ENCODE measurements around the gene ST6GALNAC3.
"Not testable (repeated sequence)": the region's sequence is repeated elsewhere in the genome, so short reads cannot be mapped to it uniquely, and the experiment has no call there.

The ST6GALNAC3 gene

GRCh38 chr1:76084685-76085084 lies 10.1 kb downstream of the ST6GALNAC3 start:
- H3K4me1 ChIP-seq (ENCODE audit: control insufficient read depth, insufficient read depth, low read length) = peaks cover 12% of the 10 kb centered on the region
- no peaks in the 10 kb centered on the region for H3K9me3 ChIP-seq (ENCODE audit: control insufficient read depth, low read length)
- H3K4me3 ChIP-seq (ENCODE audit: insufficient read depth, low read depth, low read length) = no peak overlapping the region
- H3K36me3 ChIP-seq (ENCODE audit: control insufficient read depth, insufficient read depth, low read length) = no peaks in the 10 kb centered on the region
- no peak overlapping the region for H3K27ac ChIP-seq (ENCODE audit: insufficient read depth, low read depth, low read length, poor library complexity, severe bottlenecking)
- WGBS, 2 experiments = 89 to 96% methylated on average over 2 to 3 of the region's 3 CpGs
- H3K27me3 ChIP-seq (ENCODE audit: control insufficient read depth, insufficient read depth, low read length, poor library complexity, severe bottlenecking) = no peaks in the 10 kb centered on the region

DNA sequence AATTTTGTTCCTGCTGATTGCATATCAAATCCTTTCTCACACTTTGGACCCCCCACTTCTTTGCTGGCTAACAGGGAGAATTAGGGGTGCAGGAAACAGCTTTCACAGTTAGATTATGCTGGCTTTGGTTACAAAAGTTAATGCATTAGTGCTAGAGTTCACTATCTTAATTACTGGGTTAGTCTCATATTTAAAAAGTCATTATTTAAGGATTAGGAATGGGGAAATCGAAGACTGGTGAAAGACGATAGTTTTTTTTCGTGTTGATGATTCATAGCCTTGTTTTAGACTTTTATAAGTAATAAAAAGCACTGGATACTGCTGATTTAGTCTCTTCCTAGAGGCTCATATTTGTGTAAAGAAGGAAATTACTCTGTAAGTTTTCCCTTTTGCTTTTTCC lies 11.6 kb downstream of the ST6GALNAC3 start:
- Histone ChIP-seq H3K4me3 (ENCODE audit: insufficient read depth, low read depth, low read length) (no peak overlapping the region), H3K27ac (ENCODE audit: insufficient read depth, low read depth, low read length, poor library complexity, severe bottlenecking) (no peak overlapping the region), H3K36me3 (ENCODE audit: control insufficient read depth, insufficient read depth, low read length) (no peaks in the 10 kb centered on the region), H3K27me3 (ENCODE audit: control insufficient read depth, insufficient read depth, low read length, poor library complexity, severe bottlenecking) (no peaks in the 10 kb centered on the region), H3K4me1 (ENCODE audit: control insufficient read depth, insufficient read depth, low read length) (peaks cover 12% of the 10 kb centered on the region), H3K9me3 (ENCODE audit: control insufficient read depth, low read length) (no peaks in the 10 kb centered on the region)
- 99 to 100% methylated on average over 2 to 3 of the region's 3 CpGs for WGBS, 2 experiments

DNA sequence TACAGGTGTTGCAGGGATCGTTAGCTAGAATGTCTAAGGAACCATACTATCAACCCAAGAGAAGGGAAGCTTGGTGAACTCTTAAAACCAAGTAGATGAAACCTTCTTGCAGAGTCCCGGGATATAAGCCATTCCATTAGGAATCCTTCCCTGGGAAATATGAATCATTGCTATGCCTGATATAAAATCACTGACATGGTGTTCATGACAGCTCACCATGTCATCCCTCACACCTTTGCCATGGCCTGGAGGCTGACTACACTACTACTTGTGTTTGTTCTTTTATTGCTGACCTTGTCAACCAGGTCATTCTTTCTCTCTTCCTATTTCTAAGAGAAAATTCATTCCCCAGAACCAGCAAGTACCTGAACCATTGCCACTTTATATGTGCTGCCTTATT lies 12.1 kb downstream of the ST6GALNAC3 start:
- peaks cover 12% of the 10 kb centered on the region for H3K4me1 ChIP-seq (ENCODE audit: control insufficient read depth, insufficient read depth, low read length)
- WGBS, 2 experiments = 93 to 94% methylated on average over 2 of the region's 2 CpGs

GRCh38 chr1:76090283-76091203 lies 16.0 kb downstream of the ST6GALNAC3 start:
- 93 to 94% methylated on average over 7 of the region's 7 CpGs for WGBS, 2 experiments
- Histone ChIP-seq H3K9me3 (ENCODE audit: control insufficient read depth, low read length) (no peaks in the 10 kb centered on the region), H3K27me3 (ENCODE audit: control insufficient read depth, insufficient read depth, low read length, poor library complexity, severe bottlenecking) (no peaks in the 10 kb centered on the region), H3K36me3 (ENCODE audit: control insufficient read depth, insufficient read depth, low read length) (no peaks in the 10 kb centered on the region), H3K4me3 (ENCODE audit: insufficient read depth, low read depth, low read length) (no peak overlapping the region), H3K4me1 (ENCODE audit: control insufficient read depth, insufficient read depth, low read length) (no peaks in the 10 kb centered on the region), H3K27ac (ENCODE audit: insufficient read depth, low read depth, low read length, poor library complexity, severe bottlenecking) (no peak overlapping the region)

More for the DNA sequence above, 12.1 kb downstream of the ST6GALNAC3 start:
- Histone ChIP-seq H3K36me3 (ENCODE audit: control insufficient read depth, insufficient read depth, low read length) (no peaks in the 10 kb centered on the region), H3K27ac (ENCODE audit: insufficient read depth, low read depth, low read length, poor library complexity, severe bottlenecking) (no peak overlapping the region), H3K4me3 (ENCODE audit: insufficient read depth, low read depth, low read length) (no peak overlapping the region), H3K9me3 (ENCODE audit: control insufficient read depth, low read length) (no peaks in the 10 kb centered on the region), H3K27me3 (ENCODE audit: control insufficient read depth, insufficient read depth, low read length, poor library complexity, severe bottlenecking) (no peaks in the 10 kb centered on the region)

DNA sequence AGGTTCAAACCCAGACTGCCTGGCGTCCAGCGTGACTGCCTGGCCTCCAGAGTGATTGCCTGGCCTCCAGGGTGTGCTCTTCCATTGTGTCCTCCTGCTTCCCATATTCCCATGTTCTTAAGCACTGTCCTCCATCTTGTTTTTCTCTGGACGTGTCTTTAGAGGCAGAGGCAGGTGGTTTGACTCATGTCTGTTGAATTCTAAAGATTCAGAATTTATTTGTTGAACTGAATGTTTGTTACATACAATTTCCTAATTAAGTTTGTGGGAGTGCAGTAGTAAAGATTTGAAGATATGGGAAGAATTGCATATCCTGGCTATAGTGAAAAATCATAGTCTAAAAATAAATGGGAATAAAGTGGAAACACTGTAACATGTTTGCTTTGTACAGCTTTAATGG lies 18.3 kb downstream of the ST6GALNAC3 start:
- Histone ChIP-seq H3K27ac (ENCODE audit: insufficient read depth, low read depth, low read length, poor library complexity, severe bottlenecking) (no peak overlapping the region), H3K27me3 (ENCODE audit: control insufficient read depth, insufficient read depth, low read length, poor library complexity, severe bottlenecking) (no peaks in the 10 kb centered on the region), H3K4me1 (ENCODE audit: control insufficient read depth, insufficient read depth, low read length) (no peaks in the 10 kb centered on the region), H3K36me3 (ENCODE audit: control insufficient read depth, insufficient read depth, low read length) (no peaks in the 10 kb centered on the region), H3K9me3 (ENCODE audit: control insufficient read depth, low read length) (no peaks in the 10 kb centered on the region), H3K4me3 (ENCODE audit: insufficient read depth, low read depth, low read length) (no peak overlapping the region)
- 96 to 97% methylated on average over 2 to 3 of the region's 3 CpGs for WGBS, 2 experiments

GRCh38 chr1:76093522-76094312 lies 19.2 kb downstream of the ST6GALNAC3 start:
- H3K4me1 ChIP-seq (ENCODE audit: control insufficient read depth, insufficient read depth, low read length) = no peaks in the 10 kb centered on the region
- no peak overlapping the region for H3K4me3 ChIP-seq (ENCODE audit: insufficient read depth, low read depth, low read length)
- H3K27me3 ChIP-seq (ENCODE audit: control insufficient read depth, insufficient read depth, low read length, poor library complexity, severe bottlenecking) = no peaks in the 10 kb centered on the region
- H3K27ac ChIP-seq (ENCODE audit: insufficient read depth, low read depth, low read length, poor library complexity, severe bottlenecking) = no peak overlapping the region
- 89 to 92% methylated on average over 8 of the region's 8 CpGs for WGBS, 2 experiments
- no peaks in the 10 kb centered on the region for H3K36me3 ChIP-seq (ENCODE audit: control insufficient read depth, insufficient read depth, low read length)
- no peaks in the 10 kb centered on the region for H3K9me3 ChIP-seq (ENCODE audit: control insufficient read depth, low read length)

DNA sequence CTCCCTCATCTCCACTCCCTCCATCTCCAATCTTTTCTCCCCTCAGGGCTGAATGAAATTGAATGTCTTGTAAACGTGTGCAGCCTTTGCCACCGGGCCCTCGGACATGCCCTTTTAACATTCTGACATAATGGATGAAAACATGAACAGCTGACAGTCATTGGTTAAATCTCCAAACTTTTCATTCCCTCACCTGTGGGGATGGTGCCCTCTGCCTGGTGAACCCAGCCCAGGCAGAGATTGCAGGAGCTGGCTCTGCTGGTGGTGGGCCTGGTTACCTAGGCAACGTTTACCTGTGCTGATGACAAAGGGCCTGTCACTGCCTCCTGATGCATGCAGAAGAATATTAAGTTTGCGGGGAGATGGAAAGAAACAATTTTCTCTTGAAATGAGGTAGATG lies 21.3 kb downstream of the ST6GALNAC3 start:
- Histone ChIP-seq H3K4me3 (ENCODE audit: insufficient read depth, low read depth, low read length) (no peak overlapping the region), H3K27me3 (ENCODE audit: control insufficient read depth, insufficient read depth, low read length, poor library complexity, severe bottlenecking) (no peaks in the 10 kb centered on the region), H3K9me3 (ENCODE audit: control insufficient read depth, low read length) (no peaks in the 10 kb centered on the region), H3K36me3 (ENCODE audit: control insufficient read depth, insufficient read depth, low read length) (no peaks in the 10 kb centered on the region), H3K4me1 (ENCODE audit: control insufficient read depth, insufficient read depth, low read length) (no peaks in the 10 kb centered on the region), H3K27ac (ENCODE audit: insufficient read depth, low read depth, low read length, poor library complexity, severe bottlenecking) (no peak overlapping the region)
- 82 to 89% methylated on average over 5 of the region's 5 CpGs for WGBS, 2 experiments

DNA sequence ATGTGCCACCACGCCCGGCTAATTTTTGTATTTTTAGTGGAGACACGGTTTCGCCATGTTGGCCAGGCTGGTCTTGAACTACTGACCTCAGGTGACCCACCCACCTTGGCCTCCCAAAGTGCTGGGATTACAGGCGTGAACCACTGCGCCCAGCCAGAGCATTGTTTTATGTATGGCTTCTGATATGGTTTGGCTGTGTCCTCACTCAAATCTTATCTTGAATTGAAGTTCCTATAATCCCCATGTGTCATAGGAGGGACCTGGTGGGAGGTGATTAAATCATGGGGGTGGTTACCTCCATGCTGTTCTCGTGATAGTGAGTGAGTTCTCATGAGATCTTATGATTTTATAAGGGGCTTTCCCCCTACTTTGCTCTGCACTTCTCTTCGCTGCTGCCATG lies 22.5 kb downstream of the ST6GALNAC3 start:
- not testable (repeated sequence) for H3K27ac ChIP-seq (ENCODE audit: insufficient read depth, low read depth, low read length, poor library complexity, severe bottlenecking); H3K27me3 ChIP-seq (ENCODE audit: control insufficient read depth, insufficient read depth, low read length, poor library complexity, severe bottlenecking); H3K4me1 ChIP-seq (ENCODE audit: control insufficient read depth, insufficient read depth, low read length); H3K36me3 ChIP-seq (ENCODE audit: control insufficient read depth, insufficient read depth, low read length); H3K4me3 ChIP-seq (ENCODE audit: insufficient read depth, low read depth, low read length); H3K9me3 ChIP-seq (ENCODE audit: control insufficient read depth, low read length)
- WGBS, 2 experiments = 93 to 95% methylated on average over 8 of the region's 8 CpGs

- 100% methylated on average over 2 of the region's 3 CpGs for WGBS, 2 experiments
- no peaks in the 10 kb centered on the region for H3K9me3 ChIP-seq (ENCODE audit: control insufficient read depth, low read length)
- no peak overlapping the region for H3K4me3 ChIP-seq (ENCODE audit: insufficient read depth, low read depth, low read length)
- no peak overlapping the region for H3K27ac ChIP-seq (ENCODE audit: insufficient read depth, low read depth, low read length, poor library complexity, severe bottlenecking)
- no peaks in the 10 kb centered on the region for H3K27me3 ChIP-seq (ENCODE audit: control insufficient read depth, insufficient read depth, low read length, poor library complexity, severe bottlenecking)
- H3K4me1 ChIP-seq (ENCODE audit: control insufficient read depth, insufficient read depth, low read length) = no peaks in the 10 kb centered on the region
- no peaks in the 10 kb centered on the region for H3K36me3 ChIP-seq (ENCODE audit: control insufficient read depth, insufficient read depth, low read length)
Observed at GRCh38 chr1:76098845-76099244, 24.3 kb downstream of the ST6GALNAC3 start.

- H3K27ac ChIP-seq (ENCODE audit: insufficient read depth, low read depth, low read length, poor library complexity, severe bottlenecking) = no peak overlapping the region
- H3K9me3 ChIP-seq (ENCODE audit: control insufficient read depth, low read length) = no peaks in the 10 kb centered on the region
- no peaks in the 10 kb centered on the region for H3K27me3 ChIP-seq (ENCODE audit: control insufficient read depth, insufficient read depth, low read length, poor library complexity, severe bottlenecking)
- H3K4me3 ChIP-seq (ENCODE audit: insufficient read depth, low read depth, low read length) = no peak overlapping the region
- no peaks in the 10 kb centered on the region for H3K36me3 ChIP-seq (ENCODE audit: control insufficient read depth, insufficient read depth, low read length)
- 88 to 100% methylated on average over 2 to 3 of the region's 4 CpGs for WGBS, 2 experiments
- H3K4me1 ChIP-seq (ENCODE audit: control insufficient read depth, insufficient read depth, low read length) = no peaks in the 10 kb centered on the region
Observed at GRCh38 chr1:76101548-76101947, 27.0 kb downstream of the ST6GALNAC3 start.

Data from ectodermal cell (in vitro differentiated cells).